HepG2 (cell line): ENCODE measurements around the gene P2RY2. TPM values are rescaled to one million over a fixed set of nuclear protein-coding genes. Genes with fewer than 3 reads are reported as not detected.
A peak's percentile ranks its signal among the peaks of the same experiment; 100 is the strongest.

ENCODE experiments used
- DR1 ChIP-seq: sonication (generic); formaldehyde crosslinking; IDR thresholded peaks from 2 replicates; pipeline ENCODE4 v1.8.0; 2021; ENCODE audit warnings: mild to moderate bottlenecking, missing genetic modification reagents, inconsistent platforms
- GABPB1 ChIP-seq: IDR thresholded peaks from 2 replicates; pipeline ENCODE4 v1.6.1; 2016; ENCODE audit warnings: mild to moderate bottlenecking, missing genetic modification reagents, moderate library complexity, missing compliant biosample characterization
- HNRNPL ChIP-seq: fragments of 200-400 bp; formaldehyde crosslinking; IDR thresholded peaks from 2 replicates; pipeline ENCODE4 v1.6.1; 2017; ENCODE audit warnings: mild to moderate bottlenecking, low read depth, low read length
- MED8 ChIP-seq: sonication (generic); formaldehyde crosslinking; IDR thresholded peaks from 2 replicates; pipeline ENCODE4 v1.8.1; 2023; ENCODE audit warnings: mild to moderate bottlenecking, missing genetic modification reagents; ENCODE audit not compliant: insufficient replicate concordance
- PRDM10 ChIP-seq: sonication (generic); formaldehyde crosslinking; IDR thresholded peaks from 2 replicates; pipeline ENCODE4 v1.4.0; 2020; ENCODE audit warnings: low read depth, missing genetic modification reagents
- PRDM4 ChIP-seq: sonication (generic); formaldehyde crosslinking; IDR thresholded peaks from 2 replicates; pipeline ENCODE4 v1.9.0; 2021; ENCODE audit warnings: missing genetic modification reagents, borderline replicate concordance
- SNAI1 ChIP-seq: sonication (generic); formaldehyde crosslinking; IDR thresholded peaks from 2 replicates; pipeline ENCODE4 v1.5.0; 2020; ENCODE audit warnings: mild to moderate bottlenecking, missing genetic modification reagents, borderline replicate concordance
- SPEN ChIP-seq: sonication (generic); formaldehyde crosslinking; IDR thresholded peaks from 2 replicates; pipeline ENCODE4 v1.5.1; 2020; ENCODE audit warnings: low read depth, mild to moderate bottlenecking, missing genetic modification reagents
- SRSF4 ChIP-seq: fragments of 200-400 bp; formaldehyde crosslinking; IDR thresholded peaks from one replicate; pipeline ENCODE4 v1.6.1; 2018; ENCODE audit warnings: mild to moderate bottlenecking, low read depth, low read length, moderate library complexity; ENCODE audit not compliant: poor library complexity, severe bottlenecking
- TOPORS ChIP-seq: sonication (generic); formaldehyde crosslinking; IDR thresholded peaks from 2 replicates; pipeline ENCODE4 v1.8.0; 2023; ENCODE audit warnings: mild to moderate bottlenecking, missing genetic modification reagents
- TP53 ChIP-seq: sonication (generic); formaldehyde crosslinking; conservative IDR thresholded peaks from 2 replicates; pipeline ENCODE4 v1.4.0; 2020; ENCODE audit warnings: missing genetic modification reagents
- ZFYVE20 ChIP-seq: sonication (generic); formaldehyde crosslinking; IDR thresholded peaks from 2 replicates; pipeline ENCODE4 v1.8.0; 2023; ENCODE audit warnings: low read depth, mild to moderate bottlenecking, moderate library complexity, missing genetic modification reagents, borderline replicate concordance
- ZNF160 ChIP-seq: sonication (generic); formaldehyde crosslinking; IDR thresholded peaks from 2 replicates; pipeline ENCODE4 v1.8.0; 2022; ENCODE audit warnings: mild to moderate bottlenecking, inconsistent platforms, missing genetic modification reagents
- ZNF484 ChIP-seq: sonication (generic); formaldehyde crosslinking; IDR thresholded peaks from 2 replicates; pipeline ENCODE4 v1.5.1; 2020; ENCODE audit warnings: mild to moderate bottlenecking, low read depth, missing genetic modification reagents, borderline replicate concordance
- ZNF577 ChIP-seq: sonication (generic); formaldehyde crosslinking; IDR thresholded peaks from 2 replicates; pipeline ENCODE4 v1.4.0; 2020; ENCODE audit warnings: mild to moderate bottlenecking, low read depth, missing genetic modification reagents, borderline replicate concordance
- ZNF737 ChIP-seq: sonication (generic); formaldehyde crosslinking; IDR thresholded peaks from 2 replicates; pipeline ENCODE4 v1.5.0; 2020; ENCODE audit warnings: missing genetic modification reagents, mild to moderate bottlenecking, borderline replicate concordance
- ZNF761 ChIP-seq: sonication (generic); formaldehyde crosslinking; conservative IDR thresholded peaks from 2 replicates; pipeline ENCODE4 v1.4.0; 2020; ENCODE audit warnings: mild to moderate bottlenecking, missing genetic modification reagents
- ZSCAN5A ChIP-seq: sonication (generic); formaldehyde crosslinking; IDR thresholded peaks from 2 replicates; pipeline ENCODE4 v1.8.0; 2022; ENCODE audit warnings: mild to moderate bottlenecking, missing genetic modification reagents, borderline replicate concordance
- ZUFSP ChIP-seq: sonication (generic); formaldehyde crosslinking; IDR thresholded peaks from 2 replicates; pipeline ENCODE4 v1.9.0; 2021; ENCODE audit warnings: missing genetic modification reagents, mild to moderate bottlenecking, borderline replicate concordance
- polyA plus RNA-seq, 8 experiments: library from polyadenylated mRNA; depleted of rRNA in 3 of 8; stranded (reverse) in 7 of 8; unstranded in 1 of 8; fragments of >200 nt; fragmentation: Illumina TruSeq in 4 of 8; extraction: Trizol in 4 of 8; gene quantifications; 2 replicates each; pipeline versions ENCODE4 v1.2.1 to v1.2.3, GENCODE V29; 2011 to 2016; ENCODE audit warnings: low read depth in 4 of 8, missing spikeins in 1 of 8, mixed read lengths in 1 of 8; ENCODE audit not compliant: insufficient read depth in 1 of 8
- total RNA-seq, 5 experiments: library from RNA; depleted of rRNA; stranded (reverse); fragments of >200 nt; fragmentation: Illumina TruSeq; extraction: Trizol; gene quantifications; 2 replicates each; pipeline ENCODE4 v1.2.3, GENCODE V29; 2016; ENCODE audit warnings: low read depth in 1 of 5

Gene P2RY2
- total and polyA plus RNA-seq, 2 of the 13 experiments (the other 11 are each of a cell fraction or from before 2014, with no cell fraction given): 0.95 to 3.1 TPM

GRCh38 chr11:73184953-73185671 lies 33.0 kb upstream of the P2RY2 start (continued):
- TF ChIP-seq ZNF577 (CRISPR knock-in tag): no peak
- peak; percentile 91 for TF ChIP-seq HNRNPL
- no peak for TF ChIP-seq ZNF761 (CRISPR knock-in tag)
- TF ChIP-seq TP53 (CRISPR knock-in tag): no peak
- TF ChIP-seq ZFYVE20 (CRISPR knock-in tag): no peak
- TF ChIP-seq ZNF737 (CRISPR knock-in tag): no peak
- no peak for TF ChIP-seq SRSF4
- TF ChIP-seq SPEN: 0 out of 2 replicates have a peak, but pooled peaks have one; percentile 16
- TF ChIP-seq MED8 (CRISPR knock-in tag): no peak
- TF ChIP-seq ZNF160 (CRISPR knock-in tag): no peak
- TF ChIP-seq ZSCAN5A (CRISPR knock-in tag): no peak
- TF ChIP-seq PRDM10 (CRISPR knock-in tag): no peak
- TF ChIP-seq ZUFSP (CRISPR knock-in tag): no peak
- no peak for TF ChIP-seq TOPORS
- TF ChIP-seq GABPB1: no peak; the same call in 1 of the 2 replicates
- TF ChIP-seq DR1 (CRISPR knock-in tag): no peak
- no peak for TF ChIP-seq PRDM4
- no peak for TF ChIP-seq ZNF484 (CRISPR knock-in tag)
- no peak for TF ChIP-seq SNAI1
